ENCODE results near the gene SCAF4. TPM values are rescaled to one million over a fixed set of nuclear protein-coding genes. Genes with fewer than 3 reads are reported as not detected.

Gene SCAF4
- total and polyA plus RNA-seq, 4 donors = 11.3 to 29.7 (median 20.1) TPM

DNA sequence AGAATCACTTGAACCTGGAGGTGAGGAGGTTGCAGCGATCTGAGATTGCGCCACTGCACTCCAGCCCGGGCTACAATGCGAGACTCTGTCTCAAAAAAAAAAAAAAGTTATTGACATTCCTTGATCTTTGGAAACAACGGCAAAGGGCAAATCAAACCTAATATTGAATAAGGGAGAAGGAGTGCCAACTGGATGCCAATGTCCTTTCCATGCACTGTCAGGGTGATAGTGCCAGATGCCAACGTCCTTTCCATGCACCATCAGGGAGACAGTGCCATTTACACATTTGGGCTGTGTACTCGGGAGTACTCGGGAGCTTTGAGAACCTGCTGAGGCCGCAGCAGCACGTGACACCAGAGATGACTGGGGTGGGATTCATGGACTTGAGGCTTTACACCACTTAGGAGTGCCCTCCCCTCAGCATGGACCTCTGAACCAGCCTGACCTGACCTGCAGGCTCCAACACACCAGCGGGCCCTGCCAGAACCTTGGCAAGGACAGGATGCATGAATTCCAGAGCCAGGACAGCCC lies 106.9 kb downstream of the SCAF4 start:
- WGBS, 2 donors = 90 to 94% methylated on average over 11 of the region's 11 CpGs
- H3K27me3 ChIP-seq (ENCODE audit: control insufficient read depth in 3 of 3, insufficient read depth in 3 of 3, low read length in 2 of 3) = no peaks in the 10 kb centered on the region
- H3K36me3 ChIP-seq (ENCODE audit: control insufficient read depth in 4 of 4, insufficient read depth in 4 of 4, low read length in 4 of 4) = no peaks in the 10 kb centered on the region
- no peak overlapping the region for H3K9ac ChIP-seq (ENCODE audit: insufficient read depth in 1 of 2, low read length in 2 of 2)
- ATAC-seq (ENCODE audit: insufficient read depth, low FRiP score) (no peak), DNase-seq (no peak)
- H3K27ac ChIP-seq (ENCODE audit: low read depth in 1 of 2, low read length in 1 of 2) = no peak overlapping the region
- H3K9me3 ChIP-seq (ENCODE audit: control insufficient read depth in 4 of 4, insufficient read depth in 3 of 4, low read length in 3 of 4) = no peaks in the 10 kb centered on the region
- TF ChIP-seq, protein P1, sequence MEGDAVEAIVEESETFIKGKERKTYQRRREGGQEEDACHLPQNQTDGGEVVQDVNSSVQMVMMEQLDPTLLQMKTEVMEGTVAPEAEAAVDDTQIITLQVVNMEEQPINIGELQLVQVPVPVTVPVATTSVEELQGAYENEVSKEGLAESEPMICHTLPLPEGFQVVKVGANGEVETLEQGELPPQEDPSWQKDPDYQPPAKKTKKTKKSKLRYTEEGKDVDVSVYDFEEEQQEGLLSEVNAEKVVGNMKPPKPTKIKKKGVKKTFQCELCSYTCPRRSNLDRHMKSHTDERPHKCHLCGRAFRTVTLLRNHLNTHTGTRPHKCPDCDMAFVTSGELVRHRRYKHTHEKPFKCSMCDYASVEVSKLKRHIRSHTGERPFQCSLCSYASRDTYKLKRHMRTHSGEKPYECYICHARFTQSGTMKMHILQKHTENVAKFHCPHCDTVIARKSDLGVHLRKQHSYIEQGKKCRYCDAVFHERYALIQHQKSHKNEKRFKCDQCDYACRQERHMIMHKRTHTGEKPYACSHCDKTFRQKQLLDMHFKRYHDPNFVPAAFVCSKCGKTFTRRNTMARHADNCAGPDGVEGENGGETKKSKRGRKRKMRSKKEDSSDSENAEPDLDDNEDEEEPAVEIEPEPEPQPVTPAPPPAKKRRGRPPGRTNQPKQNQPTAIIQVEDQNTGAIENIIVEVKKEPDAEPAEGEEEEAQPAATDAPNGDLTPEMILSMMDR (IDR thresholded peaks at IDR 0.05; ENCODE audit: control extremely low read depth, extremely low read depth) = no peak
- H3K4me1 ChIP-seq (ENCODE audit: control insufficient read depth in 5 of 5, insufficient read depth in 5 of 5, low read length in 5 of 5) = no peaks in the 10 kb centered on the region
- no peak overlapping the region for H3K4me3 ChIP-seq

DNA sequence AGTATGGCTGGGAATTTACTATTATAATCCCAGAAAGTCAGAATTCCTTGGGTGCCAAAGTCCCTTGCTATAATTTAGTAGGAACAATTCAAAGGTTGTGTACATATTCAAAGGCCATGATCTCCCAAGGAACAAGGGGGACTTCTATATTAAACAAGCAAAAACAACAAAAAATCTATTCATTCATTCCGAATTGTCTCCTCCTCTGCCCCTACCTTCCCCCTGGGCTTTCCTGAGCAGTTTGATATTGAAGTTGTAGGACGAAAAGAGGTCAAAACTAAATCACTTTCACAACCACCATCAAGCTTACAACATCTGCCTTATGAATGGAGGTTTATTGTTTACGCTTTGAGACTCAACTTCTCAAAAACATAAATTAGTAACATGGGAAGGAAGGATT lies 107.7 kb downstream of the SCAF4 start:
- no peak overlapping the region for H3K4me3 ChIP-seq
- H3K27ac ChIP-seq (ENCODE audit: low read depth in 1 of 2, low read length in 1 of 2) = no peak overlapping the region
- no peaks in the 10 kb centered on the region for H3K4me1 ChIP-seq (ENCODE audit: control insufficient read depth in 5 of 5, insufficient read depth in 5 of 5, low read length in 5 of 5)
- no peaks in the 10 kb centered on the region for H3K36me3 ChIP-seq (ENCODE audit: control insufficient read depth in 4 of 4, insufficient read depth in 4 of 4, low read length in 4 of 4)
- ATAC-seq (ENCODE audit: insufficient read depth, low FRiP score) (no peak), DNase-seq (no peak)
- peaks cover 0 to under 1% (median 0%) of the 10 kb centered on the region in 4 donors for H3K9me3 ChIP-seq (ENCODE audit: control insufficient read depth in 4 of 4, insufficient read depth in 3 of 4, low read length in 3 of 4)
- H3K27me3 ChIP-seq (ENCODE audit: control insufficient read depth in 3 of 3, insufficient read depth in 3 of 3, low read length in 2 of 3) = no peaks in the 10 kb centered on the region
- TF ChIP-seq, protein P1 (IDR thresholded peaks at IDR 0.05; ENCODE audit: control extremely low read depth, extremely low read depth) = no peak
- no peak overlapping the region for H3K9ac ChIP-seq (ENCODE audit: insufficient read depth in 1 of 2, low read length in 2 of 2)
- 89 to 92% methylated on average over 3 of the region's 3 CpGs for WGBS, 2 donors

DNA sequence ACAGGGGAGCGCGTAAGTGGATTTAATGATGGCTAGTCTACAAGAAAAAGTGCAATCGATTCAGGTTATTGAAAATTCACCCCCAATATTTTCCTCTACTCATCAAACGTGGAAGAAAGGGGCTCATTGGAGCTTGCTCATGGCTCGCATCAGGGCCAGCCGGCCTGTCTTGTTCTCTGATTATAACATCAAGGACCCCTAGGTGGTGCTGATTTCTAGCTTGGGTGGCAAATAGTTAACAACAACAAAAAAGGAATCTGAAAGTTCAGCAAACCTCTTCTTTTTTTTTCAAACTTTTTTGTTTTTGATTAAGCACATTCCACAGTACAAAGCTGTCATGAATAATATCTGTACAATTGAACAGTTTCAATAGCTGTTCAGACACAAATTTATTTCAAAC lies 108.3 kb downstream of the SCAF4 start:
- peaks cover 0 to 3% (median 0%) of the 10 kb centered on the region in 4 donors for H3K9me3 ChIP-seq (ENCODE audit: control insufficient read depth in 4 of 4, insufficient read depth in 3 of 4, low read length in 3 of 4)
- TF ChIP-seq, protein P1 (IDR thresholded peaks at IDR 0.05; ENCODE audit: control extremely low read depth, extremely low read depth) = no peak
- no peaks in the 10 kb centered on the region for H3K4me1 ChIP-seq (ENCODE audit: control insufficient read depth in 5 of 5, insufficient read depth in 5 of 5, low read length in 5 of 5)
- no peaks in the 10 kb centered on the region for H3K27me3 ChIP-seq (ENCODE audit: control insufficient read depth in 3 of 3, insufficient read depth in 3 of 3, low read length in 2 of 3)
- no peaks in the 10 kb centered on the region for H3K36me3 ChIP-seq (ENCODE audit: control insufficient read depth in 4 of 4, insufficient read depth in 4 of 4, low read length in 4 of 4)
- ATAC-seq (ENCODE audit: insufficient read depth, low FRiP score) (no peak), DNase-seq (no peak)
- no peak overlapping the region for H3K4me3 ChIP-seq
- H3K9ac ChIP-seq (ENCODE audit: insufficient read depth in 1 of 2, low read length in 2 of 2) = no peak overlapping the region
- no peak overlapping the region for H3K27ac ChIP-seq (ENCODE audit: low read depth in 1 of 2, low read length in 1 of 2)
- 85 to 90% methylated on average over 6 of the region's 6 CpGs for WGBS, 2 donors

DNA sequence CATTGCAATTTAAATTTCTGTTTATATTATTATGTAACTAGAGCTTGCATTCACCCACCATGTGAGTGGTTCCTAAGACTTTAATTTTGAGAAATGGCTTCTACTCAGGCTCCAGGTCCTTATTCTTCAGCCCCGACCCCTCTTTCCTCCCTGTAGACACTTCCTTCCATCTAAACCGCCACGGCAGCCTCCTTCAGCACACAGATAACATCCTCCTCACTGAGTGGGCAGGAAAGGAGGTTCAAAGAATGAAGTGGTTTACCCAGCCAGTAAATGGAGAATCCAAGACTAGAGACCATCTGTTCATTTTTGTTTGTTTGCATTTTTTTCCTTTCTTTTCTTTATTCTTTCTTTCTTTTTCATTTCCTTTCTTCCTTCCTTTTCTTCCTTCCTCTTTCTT lies 109.5 kb downstream of the SCAF4 start:
- TF ChIP-seq, protein P1 (IDR thresholded peaks at IDR 0.05; ENCODE audit: control extremely low read depth, extremely low read depth) = no peak
- H3K27me3 ChIP-seq (ENCODE audit: control insufficient read depth in 3 of 3, insufficient read depth in 3 of 3, low read length in 2 of 3) = no peaks in the 10 kb centered on the region
- WGBS, 2 donors = 23 to 31% methylated on average over 3 of the region's 3 CpGs

More for the DNA sequence above, 109.5 kb downstream of the SCAF4 start:
- Histone ChIP-seq H3K4me3 (no peak overlapping the region), H3K36me3 (ENCODE audit: control insufficient read depth in 4 of 4, insufficient read depth in 4 of 4, low read length in 4 of 4) (no peaks in the 10 kb centered on the region), H3K27ac (ENCODE audit: low read depth in 1 of 2, low read length in 1 of 2) (no peak overlapping the region), H3K9ac (ENCODE audit: insufficient read depth in 1 of 2, low read length in 2 of 2) (no peak overlapping the region), H3K4me1 (ENCODE audit: control insufficient read depth in 5 of 5, insufficient read depth in 5 of 5, low read length in 5 of 5) (no peaks in the 10 kb centered on the region), H3K9me3 (ENCODE audit: control insufficient read depth in 4 of 4, insufficient read depth in 3 of 4, low read length in 3 of 4) (peaks cover 0 to 3% (median 0%) of the 10 kb centered on the region in 4 donors)
- DNase-seq = no peak
- no peak for ATAC-seq (ENCODE audit: insufficient read depth, low FRiP score)

Data from lung (tissue), 12 donors.